Loucy (cell line): ENCODE results near the gene GRK2.
"Not testable (repeated sequence)": the region's sequence is repeated elsewhere in the genome, so short reads cannot be mapped to it uniquely, and the experiment has no call there.

Experiments used
- H2AFZ ChIP-seq: fragments of 200-600 bp; sonication (generic); 2 replicates; pipeline ENCODE4 v1.6.0; 2016; ENCODE audit warnings: antibody characterized with exemption, mild to moderate bottlenecking, low read length, moderate library complexity
- H3F3A ChIP-seq: fragments of 200-600 bp; 2 replicates; pipeline ENCODE4 v1.6.0; 2016; ENCODE audit warnings: antibody characterized with exemption, low read depth, mild to moderate bottlenecking
- H3K27me3 ChIP-seq: fragments of 200-600 bp; sonication (generic); 2 replicates; pipeline ENCODE4 v1.6.1; 2014; ENCODE audit warnings: low read length, mild to moderate bottlenecking; ENCODE audit not compliant: insufficient read depth, poor library complexity, severe bottlenecking
- H3K36me3 ChIP-seq: fragments of 200-600 bp; sonication (generic); 2 replicates; pipeline ENCODE4 v1.6.1; 2016; ENCODE audit warnings: low read length; ENCODE audit not compliant: insufficient read depth
- H3K4me1 ChIP-seq: fragments of 200-600 bp; sonication (generic); 2 replicates; pipeline ENCODE4 v1.5.1; 2014; ENCODE audit warnings: low read length, mild to moderate bottlenecking; ENCODE audit not compliant: insufficient read depth, poor library complexity, severe bottlenecking
- H3K4me2 ChIP-seq: fragments of 200-600 bp; sonication (generic); 2 replicates; pipeline ENCODE4 v1.6.0; 2014; ENCODE audit warnings: antibody characterized with exemption, low read length, low read depth, mild to moderate bottlenecking; ENCODE audit not compliant: poor library complexity, severe bottlenecking
- H3K4me3 ChIP-seq: fragments of 200-600 bp; sonication (generic); 2 replicates; pipeline ENCODE4 v1.5.1; 2014; ENCODE audit warnings: low read length, mild to moderate bottlenecking, mixed read lengths; ENCODE audit not compliant: poor library complexity, severe bottlenecking
- H3K79me2 ChIP-seq: fragments of 200-600 bp; sonication (generic); 2 replicates; pipeline ENCODE4 v1.6.1; 2014; ENCODE audit warnings: low read length; ENCODE audit not compliant: insufficient read depth
- H3K9ac ChIP-seq: fragments of 200-600 bp; sonication (generic); 2 replicates; pipeline ENCODE4 v1.6.0; 2014; ENCODE audit warnings: mild to moderate bottlenecking, low read depth, low read length, moderate library complexity; ENCODE audit not compliant: poor library complexity, severe bottlenecking
- H3K9me2 ChIP-seq: fragments of 200-600 bp; sonication (generic); replicated peaks from 2 replicates; pipeline ENCODE4 v1.6.1; 2016; ENCODE audit warnings: low read depth, low read length, mixed read lengths
- H3K9me3 ChIP-seq: fragments of 200-600 bp; sonication (generic); 2 replicates; pipeline ENCODE4 v1.6.1; 2014; ENCODE audit warnings: mild to moderate bottlenecking, antibody characterized with exemption, low read length, low read depth; ENCODE audit not compliant: insufficient read depth
- H4K20me1 ChIP-seq: fragments of 200-600 bp; sonication (generic); 2 replicates; pipeline ENCODE4 v1.6.0; 2014; ENCODE audit warnings: antibody characterized with exemption, low read length, mild to moderate bottlenecking; ENCODE audit not compliant: insufficient read depth, poor library complexity, severe bottlenecking
- EZH2phosphoT487 ChIP-seq: fragments of 200-600 bp; IDR thresholded peaks from 2 replicates; pipeline ENCODE4 v1.6.1; 2018; ENCODE audit warnings: antibody characterized with exemption, mild to moderate bottlenecking, moderate library complexity, borderline replicate concordance
- TF ChIP-seq, protein P1 (sequence below): fragments of 200-600 bp; sonication (generic); conservative IDR thresholded peaks from 2 replicates; pipeline ENCODE4 v1.5.1; 2014; ENCODE audit warnings: mild to moderate bottlenecking, antibody characterized with exemption, low read length

The GRK2 gene

DNA sequence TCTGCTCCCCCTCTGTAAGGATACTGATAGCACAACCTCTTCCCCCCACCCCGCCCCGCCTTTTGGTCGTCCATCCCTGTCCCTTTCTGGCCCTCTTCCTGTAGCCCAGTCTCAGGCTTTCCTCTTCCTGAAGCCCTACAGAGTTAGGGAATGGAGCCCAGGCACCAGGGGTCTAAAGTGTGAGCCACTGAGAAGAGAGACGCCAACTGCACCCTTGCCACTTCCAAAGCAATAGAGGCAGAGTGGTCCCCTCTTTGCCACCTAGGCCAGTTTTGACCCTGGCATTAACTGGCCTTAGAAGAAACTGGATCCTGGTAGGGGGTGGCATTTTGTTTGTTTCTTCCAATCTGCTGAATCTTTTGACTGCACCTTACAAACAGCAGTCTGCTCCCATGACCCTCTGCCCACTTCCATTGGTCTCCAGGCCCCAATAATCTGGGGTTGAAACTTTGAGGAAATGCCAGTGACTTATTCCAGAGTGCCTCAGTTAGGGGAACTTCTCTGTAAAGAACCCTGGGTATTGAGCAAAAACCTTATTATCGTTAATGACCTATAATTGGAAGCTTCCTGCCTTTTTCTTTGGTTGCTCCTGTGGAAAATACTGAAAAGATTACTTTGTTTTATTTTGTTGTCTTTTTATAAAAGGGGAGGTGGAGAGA lies 9.7 kb upstream of the GRK2 start:
- H3K79me2 ChIP-seq: no peaks in the 10 kb centered on the region
- peaks cover 10% of the 10 kb centered on the region for H4K20me1 ChIP-seq
- H3K36me3 ChIP-seq: peaks cover 57% of the 10 kb centered on the region; the same call in 1 of the 2 replicates
- H3K4me3 ChIP-seq: no peak overlapping the region
- H3K9ac ChIP-seq: no peak overlapping the region
- no peaks in the 10 kb centered on the region for H3K27me3 ChIP-seq
- peaks cover 4% of the 10 kb centered on the region for H3K4me1 ChIP-seq
- H3K9me2 ChIP-seq: no peaks in the 10 kb centered on the region
- H3K9me3 ChIP-seq: no peaks in the 10 kb centered on the region
- H3F3A ChIP-seq: peaks cover 14% of the 10 kb centered on the region; the same call in 1 of the 2 replicates
- TF ChIP-seq EZH2phosphoT487: no peak
- TF ChIP-seq, protein P1, sequence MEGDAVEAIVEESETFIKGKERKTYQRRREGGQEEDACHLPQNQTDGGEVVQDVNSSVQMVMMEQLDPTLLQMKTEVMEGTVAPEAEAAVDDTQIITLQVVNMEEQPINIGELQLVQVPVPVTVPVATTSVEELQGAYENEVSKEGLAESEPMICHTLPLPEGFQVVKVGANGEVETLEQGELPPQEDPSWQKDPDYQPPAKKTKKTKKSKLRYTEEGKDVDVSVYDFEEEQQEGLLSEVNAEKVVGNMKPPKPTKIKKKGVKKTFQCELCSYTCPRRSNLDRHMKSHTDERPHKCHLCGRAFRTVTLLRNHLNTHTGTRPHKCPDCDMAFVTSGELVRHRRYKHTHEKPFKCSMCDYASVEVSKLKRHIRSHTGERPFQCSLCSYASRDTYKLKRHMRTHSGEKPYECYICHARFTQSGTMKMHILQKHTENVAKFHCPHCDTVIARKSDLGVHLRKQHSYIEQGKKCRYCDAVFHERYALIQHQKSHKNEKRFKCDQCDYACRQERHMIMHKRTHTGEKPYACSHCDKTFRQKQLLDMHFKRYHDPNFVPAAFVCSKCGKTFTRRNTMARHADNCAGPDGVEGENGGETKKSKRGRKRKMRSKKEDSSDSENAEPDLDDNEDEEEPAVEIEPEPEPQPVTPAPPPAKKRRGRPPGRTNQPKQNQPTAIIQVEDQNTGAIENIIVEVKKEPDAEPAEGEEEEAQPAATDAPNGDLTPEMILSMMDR: no peak
- H3K4me2 ChIP-seq: no peak overlapping the region
- H2AFZ ChIP-seq: no peak overlapping the region

DNA sequence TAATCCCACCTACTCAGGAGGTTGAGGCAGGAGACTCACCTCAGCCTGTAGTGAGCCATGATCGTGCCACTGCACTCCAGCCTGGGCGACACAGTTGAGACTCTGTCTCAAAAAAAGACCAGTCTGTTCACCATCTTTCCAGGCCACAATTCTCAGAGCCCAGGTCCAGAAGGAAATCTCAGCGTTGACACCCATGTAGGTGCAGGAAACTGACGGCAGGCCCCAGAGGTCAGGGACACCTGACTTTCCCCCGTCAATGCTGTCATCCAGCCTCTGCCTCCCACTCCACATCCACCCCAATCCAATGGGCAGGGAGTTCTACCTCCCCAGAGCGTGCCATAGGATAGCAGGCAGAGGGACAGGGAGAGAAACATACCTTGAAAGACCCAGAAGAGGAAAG lies 5.9 kb upstream of the GRK2 start:
- H4K20me1 ChIP-seq: no peaks in the 10 kb centered on the region
- H3F3A ChIP-seq: peaks cover 11% of the 10 kb centered on the region; the same call in 1 of the 2 replicates
- no peak overlapping the region for H3K9ac ChIP-seq
- H3K4me2 ChIP-seq: no peak overlapping the region
- no peaks in the 10 kb centered on the region for H3K9me2 ChIP-seq
- H3K27me3 ChIP-seq: no peaks in the 10 kb centered on the region
- H2AFZ ChIP-seq: no peak overlapping the region
- no peak overlapping the region for H3K4me3 ChIP-seq
- H3K79me2 ChIP-seq: no peaks in the 10 kb centered on the region
- H3K9me3 ChIP-seq: no peaks in the 10 kb centered on the region
- H3K36me3 ChIP-seq: peaks cover 19% of the 10 kb centered on the region; the same call in 1 of the 2 replicates
- H3K4me1 ChIP-seq: peaks cover 13% of the 10 kb centered on the region
- TF ChIP-seq EZH2phosphoT487: no peak
- TF ChIP-seq, protein P1: no peak

DNA sequence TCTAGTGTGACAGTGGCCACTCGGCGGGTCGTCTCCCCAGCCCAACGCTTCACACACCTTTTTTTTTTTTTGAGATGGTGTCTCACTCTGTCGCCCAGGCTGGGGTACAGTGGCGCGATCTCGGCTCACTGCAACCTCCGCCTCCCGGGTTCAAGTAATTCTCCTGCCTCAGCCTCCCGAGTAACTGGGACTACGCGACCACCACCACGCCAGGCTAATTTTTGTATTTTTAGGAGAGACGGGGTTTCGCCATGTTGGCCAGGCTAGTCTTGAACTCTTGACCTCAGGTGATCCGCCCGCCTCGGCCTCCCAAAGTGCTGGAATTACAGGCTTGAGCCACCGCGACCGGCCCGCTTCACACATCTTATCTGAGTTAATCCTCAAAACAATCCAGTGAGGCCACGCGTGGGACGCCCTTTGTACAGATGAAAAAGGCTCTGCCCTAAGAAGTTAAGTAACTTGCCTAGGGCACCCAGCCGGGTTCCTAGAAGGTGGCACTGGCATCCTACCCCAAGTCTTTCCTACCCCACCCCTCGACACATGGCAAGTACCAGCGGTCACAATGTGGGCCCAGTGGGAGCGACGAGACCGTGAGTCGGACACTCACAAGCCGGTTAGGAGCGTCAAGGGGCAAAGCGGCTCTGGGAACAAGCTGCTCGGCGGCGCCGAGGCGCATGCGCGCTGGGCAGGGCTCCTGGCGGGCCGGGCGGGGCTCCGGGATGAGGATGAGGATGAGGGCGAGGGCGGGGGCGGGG lies 5.2 kb upstream of the GRK2 start:
- not testable (repeated sequence) for H3K4me3 ChIP-seq, H3K27me3 ChIP-seq, H3K9ac ChIP-seq, H3K79me2 ChIP-seq, H3K4me2 ChIP-seq, H2AFZ ChIP-seq, H3K9me3 ChIP-seq, H3K9me2 ChIP-seq, H4K20me1 ChIP-seq
- Histone ChIP-seq H3K4me1 (peaks cover 13% of the 10 kb centered on the region), H3F3A (peaks cover 11% of the 10 kb centered on the region; the same call in 1 of the 2 replicates), H3K36me3 (peaks cover 13% of the 10 kb centered on the region; the same call in 1 of the 2 replicates)
